HEK293T (cell line): ENCODE results near the gene DCXR.

Experiments used
- FOXA1 ChIP-seq: fragments of 450-650 bp; IDR thresholded peaks from 2 replicates; pipeline ENCODE4 v1.6.1; 2016; ENCODE audit warnings: mild to moderate bottlenecking
- FOXM1 ChIP-seq: fragments of 450-650 bp; IDR thresholded peaks from 2 replicates; pipeline ENCODE4 v1.6.1; 2017; ENCODE audit warnings: mild to moderate bottlenecking, borderline replicate concordance
- HDGF ChIP-seq: fragments of 450-650 bp; IDR thresholded peaks from 2 replicates; pipeline ENCODE4 v1.6.1; 2017; ENCODE audit warnings: antibody characterized with exemption, borderline replicate concordance
- LEF1 ChIP-seq: fragments of 450-650 bp; IDR thresholded peaks from 2 replicates; pipeline ENCODE4 v1.6.1; 2017; ENCODE audit warnings: mild to moderate bottlenecking, borderline replicate concordance
- NFRKB ChIP-seq: fragments of 450-650 bp; IDR thresholded peaks from 2 replicates; pipeline ENCODE4 v1.6.1; 2016; ENCODE audit warnings: mild to moderate bottlenecking, moderate library complexity
- SP1 ChIP-seq: fragments of 450-650 bp; IDR thresholded peaks from 2 replicates; pipeline ENCODE4 v1.6.1; 2017

DNA sequence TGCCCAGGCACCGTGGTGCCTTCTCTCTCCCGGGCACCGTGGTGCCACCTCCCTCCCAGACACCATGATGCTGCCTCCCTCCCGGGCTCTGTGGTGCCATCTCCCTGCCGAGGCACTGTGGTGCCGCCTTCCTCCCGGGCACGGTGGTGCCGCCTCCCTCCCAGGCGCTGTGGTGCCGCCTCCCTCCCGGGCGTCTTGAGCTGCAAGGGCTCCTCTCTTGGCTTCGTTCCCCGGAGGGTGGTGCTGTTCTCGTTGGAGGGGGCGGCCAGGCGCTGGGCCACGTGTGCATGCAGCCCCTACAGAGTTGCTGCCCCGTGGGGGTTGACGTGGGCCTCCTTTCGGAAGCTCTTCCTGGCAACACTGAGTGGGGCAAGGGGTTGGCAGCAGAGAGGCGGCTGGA lies 23.1 kb downstream of the DCXR start:
- no peak for TF ChIP-seq LEF1
- no peak for TF ChIP-seq NFRKB
- no peak for TF ChIP-seq SP1
- TF ChIP-seq HDGF: no peak
- TF ChIP-seq FOXM1: no peak
- TF ChIP-seq FOXA1: no peak
